HG03175 (cell line): ENCODE data around the gene HOXC4.
A peak's percentile ranks its signal among the peaks of the same experiment; 100 is the strongest.
"Not testable (repeated sequence)": the region's sequence is repeated elsewhere in the genome, so short reads cannot be mapped to it uniquely, and the experiment has no call there.

Experiments
- ATAC-seq: cut with Tn5 transposase; IDR thresholded peaks from one replicate; pipeline ENCODE4 v1.9.1; 2021; ENCODE audit warnings: mild to moderate bottlenecking, moderate library complexity; ENCODE audit not compliant: unreplicated experiment

The HOXC4 gene

GRCh38 chr12:54053003-54053750 is 458 bp upstream of the HOXC4 start:
- peak; percentile 84 for ATAC-seq

GRCh38 chr12:54054742-54055194 is 1.1 kb downstream of the HOXC4 start:
- ATAC-seq: no peak

- no peak for ATAC-seq
Observed at GRCh38 chr12:54055552-54055951, 1.9 kb downstream of the HOXC4 start.

GRCh38 chr12:54056110-54056509 is 2.5 kb downstream of the HOXC4 start:
- no peak for ATAC-seq

GRCh38 chr12:54058128-54058768 is 4.6 kb downstream of the HOXC4 start:
- no peak for ATAC-seq

GRCh38 chr12:54059668-54060067 is 6.0 kb downstream of the HOXC4 start:
- ATAC-seq: no peak

DNA sequence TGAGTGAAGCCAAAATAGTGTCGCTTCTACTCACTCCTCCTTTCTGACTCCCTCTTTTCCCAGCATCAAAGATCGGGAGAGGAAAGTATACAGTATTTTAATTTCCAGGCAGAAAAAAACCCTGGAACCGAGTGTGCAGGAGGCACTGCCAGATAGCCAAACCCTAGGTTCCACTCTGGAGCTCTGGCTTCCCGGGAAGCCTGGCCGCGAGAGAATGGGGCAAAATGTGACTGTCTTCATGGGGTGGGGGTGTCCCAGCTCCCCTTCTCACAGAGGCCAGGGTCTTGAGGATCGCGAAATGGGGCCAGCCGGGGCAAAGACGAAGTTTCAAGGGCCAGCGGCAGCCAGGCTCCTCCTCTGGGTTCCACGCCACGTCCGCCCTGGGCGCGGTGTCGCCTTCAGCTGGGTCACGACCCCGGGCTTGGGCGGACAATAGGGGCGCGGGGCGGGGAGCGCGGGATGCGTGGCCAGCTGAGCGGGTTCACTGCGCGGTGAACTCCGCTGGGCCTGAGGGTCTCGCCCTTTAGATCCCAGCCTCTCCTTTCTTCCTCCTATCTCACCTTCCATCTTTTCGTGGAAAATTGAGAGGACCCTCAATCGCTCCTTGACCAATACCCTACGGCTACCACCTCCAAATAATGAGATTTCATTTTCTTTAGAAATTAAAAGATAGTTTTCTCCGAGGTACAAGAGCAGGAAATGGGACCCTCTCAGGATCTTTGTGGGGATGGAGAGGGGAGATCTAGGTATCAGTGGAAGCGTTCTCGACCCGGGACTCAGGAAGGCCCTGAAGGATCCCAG is 6.7 kb downstream of the HOXC4 start:
- ATAC-seq: no peak

- no peak for ATAC-seq
Observed at GRCh38 chr12:54060975-54061778, 7.5 kb downstream of the HOXC4 start.

GRCh38 chr12:54065677-54066076 is 12.0 kb downstream of the HOXC4 start:
- no peak for ATAC-seq

DNA sequence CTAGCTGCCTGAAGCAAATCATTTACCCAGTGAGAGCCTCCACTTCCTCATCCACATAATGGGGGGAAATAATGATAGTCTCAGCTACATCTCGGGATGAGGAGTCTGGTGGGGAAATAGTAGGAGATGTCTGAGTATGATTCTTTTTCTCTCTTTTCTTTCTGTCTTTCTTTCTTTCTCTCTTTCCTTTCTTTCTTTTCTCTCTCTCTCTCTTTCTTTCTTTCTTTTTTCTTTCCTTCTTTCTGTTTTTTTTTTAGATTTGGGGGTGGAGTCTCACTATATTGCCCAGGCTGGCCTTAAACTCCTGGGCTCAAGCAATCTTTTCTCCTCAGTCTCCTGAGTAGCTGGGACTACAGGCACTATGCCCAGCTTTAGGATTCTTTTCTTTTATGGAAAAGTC is 12.8 kb downstream of the HOXC4 start:
- no peak for ATAC-seq

- no peak for ATAC-seq
Observed at GRCh38 chr12:54068418-54069070, 14.9 kb downstream of the HOXC4 start.

GRCh38 chr12:54071942-54072341 is 18.3 kb downstream of the HOXC4 start:
- ATAC-seq: no peak

- no peak for ATAC-seq
Observed at GRCh38 chr12:54074308-54074707, 20.7 kb downstream of the HOXC4 start.

- no peak for ATAC-seq
Observed at GRCh38 chr12:54075409-54075808, 21.8 kb downstream of the HOXC4 start.

- no peak for ATAC-seq
Observed at GRCh38 chr12:54075974-54076373, 22.3 kb downstream of the HOXC4 start.

DNA sequence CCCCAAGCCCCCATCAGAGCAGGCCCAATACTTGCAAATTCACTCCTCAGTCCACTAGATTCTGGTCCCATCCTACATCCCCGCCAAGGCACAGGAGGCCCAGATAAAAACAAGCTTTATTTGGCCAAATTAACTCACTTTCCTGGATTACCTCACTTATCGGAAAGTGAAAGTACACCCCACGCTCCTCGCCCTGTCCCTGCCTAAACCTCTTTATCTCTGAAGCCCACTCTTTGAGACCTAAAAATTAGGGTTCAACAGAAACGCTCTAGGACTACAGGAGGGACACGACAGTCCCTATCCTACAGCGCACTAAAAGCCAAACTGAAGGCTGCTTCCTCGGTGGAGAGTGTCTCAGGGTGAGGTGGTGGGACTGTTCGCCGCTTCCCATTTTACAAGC is 24.2 kb downstream of the HOXC4 start:
- not testable (repeated sequence) for ATAC-seq

GRCh38 chr12:54079115-54079514 is 25.5 kb downstream of the HOXC4 start:
- ATAC-seq: not testable (repeated sequence)

- not testable (repeated sequence) for ATAC-seq
Observed at GRCh38 chr12:54080008-54080924, 26.6 kb downstream of the HOXC4 start.

DNA sequence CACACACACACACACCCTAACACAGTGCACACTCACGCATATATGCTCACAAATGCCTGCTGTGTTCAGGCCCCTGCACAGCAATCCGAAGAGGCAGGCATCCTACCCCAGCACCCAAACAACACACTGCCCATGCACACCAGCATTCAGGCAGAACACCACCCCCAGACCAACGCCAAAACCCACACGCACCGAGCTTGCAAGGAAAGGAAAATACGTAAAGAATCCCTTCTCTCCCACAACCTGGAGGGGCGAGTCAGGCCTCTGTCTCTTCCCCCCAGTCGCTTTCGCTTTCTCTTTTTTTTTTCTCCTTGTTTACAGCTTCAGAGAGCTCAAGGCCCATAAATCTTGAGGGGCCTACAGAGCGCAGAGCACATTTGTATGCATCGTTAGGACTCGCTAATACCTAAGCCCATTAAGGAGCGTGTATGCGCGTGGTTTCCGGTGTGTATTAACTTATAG is 27.4 kb downstream of the HOXC4 start:
- ATAC-seq: not testable (repeated sequence)
